ENCODE measurements around the gene EML6.

- TF ChIP-seq CTCF (IDR thresholded peaks at IDR 0.05) (no peak), POLR2A (IDR thresholded peaks at IDR 0.05) (no peak)
Observed at GRCh38 chr2:54862229-54862628, 138.8 kb downstream of the EML6 start.

Data from Peyer's patch (tissue), 4 donors.